HG03196 (cell line): ENCODE results near the gene RNASE12.
"Not testable (repeated sequence)": the region's sequence is repeated elsewhere in the genome, so short reads cannot be mapped to it uniquely, and the experiment has no call there.

Experiments used
- ATAC-seq: cut with Tn5 transposase; IDR thresholded peaks from one replicate; pipeline ENCODE4 v1.9.1; 2021; ENCODE audit not compliant: unreplicated experiment

The RNASE12 gene

DNA sequence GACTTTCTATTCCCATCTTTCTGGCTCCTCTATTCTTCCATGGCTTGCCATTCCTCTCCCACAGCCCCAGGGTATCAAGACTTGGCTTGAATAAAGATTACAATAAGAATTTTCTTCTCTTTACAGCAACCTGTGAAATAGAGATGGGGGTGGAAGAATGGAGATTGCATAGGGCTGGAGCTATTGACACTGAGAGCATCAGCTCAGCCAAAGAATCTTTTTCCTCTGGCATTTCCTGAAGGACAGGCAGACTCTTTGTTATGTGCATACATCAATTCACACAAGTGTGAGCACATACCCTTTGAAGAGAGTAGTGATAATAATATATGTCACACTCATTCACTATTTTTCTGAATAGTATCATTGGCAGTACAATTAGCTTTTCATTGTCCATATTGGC lies 8.0 kb downstream of the RNASE12 start:
- ATAC-seq = no peak

DNA sequence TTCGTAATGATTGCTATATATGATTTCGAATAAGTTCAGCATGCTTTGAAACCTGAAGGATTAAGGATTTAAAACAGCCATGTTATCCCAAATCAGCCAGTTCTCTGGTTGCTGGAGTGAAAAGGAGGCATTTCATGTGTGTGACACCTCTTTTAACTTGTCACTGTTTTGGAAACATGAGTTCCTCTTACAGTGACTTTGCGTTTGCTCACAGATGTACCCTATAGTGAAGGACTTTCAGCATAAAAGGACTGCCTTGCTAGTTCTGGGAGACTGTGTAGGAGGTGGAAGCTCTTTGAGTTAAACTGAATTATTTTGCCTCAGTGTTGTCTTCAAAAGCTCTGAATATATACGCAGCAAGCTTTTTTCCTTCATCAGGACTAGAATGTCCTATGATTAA lies 10.9 kb downstream of the RNASE12 start:
- no peak for ATAC-seq

DNA sequence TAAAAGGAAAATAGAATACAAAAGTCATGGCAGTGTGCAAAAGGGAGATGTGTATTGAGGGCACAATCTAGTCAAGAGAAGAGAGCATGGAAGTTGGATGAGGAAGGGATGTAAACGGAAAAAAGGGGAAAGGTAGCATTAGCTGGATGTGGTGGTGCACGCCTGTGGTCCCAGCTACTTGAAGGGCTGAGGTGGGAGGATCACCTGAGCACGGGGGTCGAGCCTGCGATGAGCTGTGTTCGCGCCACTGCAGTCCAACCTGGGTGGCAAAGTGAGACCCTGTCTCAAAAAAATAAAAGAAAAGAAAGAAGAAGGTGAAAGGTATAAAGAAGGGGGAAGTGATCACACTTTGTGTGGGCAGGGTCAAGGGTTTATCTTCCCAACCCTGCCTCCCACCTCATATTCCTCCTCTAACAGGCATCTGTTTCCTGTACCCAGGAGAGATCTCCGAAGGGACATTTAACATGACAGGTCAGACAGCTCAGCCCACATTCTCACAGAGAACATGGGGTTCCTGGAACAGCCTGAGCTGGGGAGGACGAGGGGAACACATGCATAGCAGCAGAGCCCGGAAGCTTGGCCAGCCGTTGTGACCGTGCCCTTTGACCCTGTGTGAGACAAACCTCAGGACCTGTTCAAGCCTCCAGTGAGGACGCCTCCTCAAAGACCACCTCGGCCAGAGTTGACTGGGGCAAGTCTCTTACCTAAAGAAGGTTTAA lies 12.2 kb downstream of the RNASE12 start:
- no peak for ATAC-seq

DNA sequence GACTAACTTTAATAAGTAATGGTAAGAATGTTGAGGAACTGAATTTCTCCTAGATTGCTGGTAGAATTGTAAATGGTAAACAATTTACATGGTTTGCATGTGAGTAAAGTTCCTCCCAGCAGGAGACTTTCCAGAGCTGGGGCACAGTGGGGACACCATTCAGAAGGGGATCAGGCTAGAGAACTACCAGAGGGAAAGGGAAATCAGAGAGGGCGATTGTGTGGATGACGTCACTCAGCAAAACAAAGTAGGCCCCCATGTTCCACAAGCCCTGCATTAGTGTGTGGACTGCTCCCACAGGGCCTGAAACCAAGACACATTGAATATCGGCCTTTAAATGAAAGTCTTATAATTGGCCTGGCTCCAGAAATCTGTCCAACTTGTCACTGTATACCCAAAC lies 12.9 kb downstream of the RNASE12 start:
- no peak for ATAC-seq

DNA sequence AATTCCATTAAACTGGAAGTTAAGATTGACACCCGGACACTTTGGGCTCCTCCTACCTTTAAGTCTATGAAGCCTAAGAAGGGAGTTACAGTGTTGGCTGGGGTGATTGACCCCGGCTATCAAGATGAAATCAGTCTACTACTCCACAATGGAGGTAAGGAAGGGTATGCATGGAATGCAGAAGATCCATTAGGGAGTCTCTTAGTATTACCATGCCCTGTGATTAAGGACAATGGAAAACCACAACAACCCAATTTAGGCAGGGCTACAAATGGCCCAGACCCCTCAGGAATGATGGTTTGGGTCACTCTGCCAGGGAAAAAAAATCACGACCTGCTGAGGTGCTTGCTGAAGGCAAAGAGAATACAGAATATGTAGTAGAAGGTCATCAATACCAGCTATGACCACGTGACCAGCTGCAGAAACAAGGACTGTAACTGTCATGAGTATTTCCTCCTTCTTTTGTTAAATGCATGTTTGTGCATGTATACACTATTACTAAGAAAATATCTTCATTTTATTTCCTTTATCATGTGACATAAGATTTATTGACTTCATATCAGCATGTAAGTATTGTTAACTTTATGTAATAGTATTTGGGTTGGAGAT lies 18.7 kb downstream of the RNASE12 start:
- ATAC-seq = not testable (repeated sequence)

DNA sequence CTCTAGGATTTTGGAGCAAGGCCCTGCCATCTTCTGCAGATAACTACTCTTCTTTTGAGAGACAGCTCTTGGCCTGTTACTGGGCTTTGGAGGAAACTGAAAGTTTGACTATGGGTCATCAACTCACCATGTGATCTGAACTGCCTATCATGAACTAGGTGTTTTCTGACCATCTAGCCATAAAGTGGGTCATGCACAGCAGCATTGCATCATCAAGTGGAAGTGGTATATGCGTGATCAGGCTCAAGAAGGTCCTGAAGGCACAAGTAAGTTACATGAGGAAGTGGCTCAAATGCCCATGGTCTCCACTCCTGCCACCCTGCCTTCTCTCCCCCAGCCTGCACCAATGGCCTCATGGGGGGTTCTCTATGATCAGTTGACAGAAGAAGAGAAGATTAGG lies 20.5 kb downstream of the RNASE12 start:
- ATAC-seq = not testable (repeated sequence)

DNA sequence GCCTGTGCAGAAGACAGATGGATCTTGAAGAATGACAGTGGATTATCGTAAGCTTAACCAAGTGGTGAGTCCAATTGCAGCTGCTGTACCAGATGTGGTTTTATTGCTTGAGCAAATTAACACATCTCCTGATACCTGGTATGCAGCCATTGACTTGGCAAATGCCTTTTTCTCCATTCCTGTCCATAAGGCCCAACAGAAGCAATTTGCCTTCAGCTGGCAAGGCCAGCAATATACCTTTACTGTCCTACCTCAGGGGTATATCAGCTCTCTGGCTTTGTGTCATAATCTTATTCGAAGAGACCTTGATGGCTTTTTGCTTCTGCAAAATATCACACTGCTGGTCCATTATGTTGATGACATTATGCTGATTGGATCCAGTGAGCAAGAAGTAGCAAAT lies 21.3 kb downstream of the RNASE12 start:
- not testable (repeated sequence) for ATAC-seq

DNA sequence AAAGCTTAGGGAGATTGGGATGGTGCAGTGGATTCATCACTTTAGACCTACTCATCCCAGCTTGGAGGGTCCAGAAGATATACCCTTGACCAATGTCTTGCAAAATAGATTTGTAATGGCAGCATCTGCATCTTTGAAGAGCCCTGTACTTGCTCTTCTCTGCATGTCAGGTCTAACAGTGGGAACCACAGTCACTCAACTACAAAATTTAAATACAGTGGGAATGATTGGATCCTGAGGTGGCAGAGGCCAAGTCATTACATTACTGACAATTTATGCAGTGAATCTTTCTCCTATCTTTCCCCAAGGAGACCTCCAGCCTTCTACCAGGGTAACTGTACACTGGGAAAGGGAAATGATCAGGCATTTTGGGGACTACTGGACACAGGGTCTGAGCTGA lies 22.1 kb downstream of the RNASE12 start:
- ATAC-seq = no peak

DNA sequence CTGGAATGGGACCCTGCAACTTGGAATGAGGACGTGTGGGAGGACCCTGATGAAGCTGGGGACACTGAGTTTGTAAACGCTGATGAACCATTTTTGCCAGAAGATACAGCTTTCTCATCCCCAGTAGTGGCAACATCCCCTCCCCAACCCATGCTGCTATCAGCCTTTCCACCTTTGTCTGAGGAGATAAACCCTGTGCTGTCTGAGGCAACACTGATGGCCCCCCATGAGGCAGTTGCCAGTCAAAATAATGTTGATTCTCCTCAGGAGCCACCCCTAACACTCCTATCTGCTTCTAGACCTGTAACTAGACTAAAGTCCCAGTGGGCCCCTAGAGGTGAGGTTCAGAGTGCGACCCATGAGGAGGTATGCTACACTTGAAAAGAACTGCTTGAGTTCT lies 22.8 kb downstream of the RNASE12 start:
- no peak for ATAC-seq

DNA sequence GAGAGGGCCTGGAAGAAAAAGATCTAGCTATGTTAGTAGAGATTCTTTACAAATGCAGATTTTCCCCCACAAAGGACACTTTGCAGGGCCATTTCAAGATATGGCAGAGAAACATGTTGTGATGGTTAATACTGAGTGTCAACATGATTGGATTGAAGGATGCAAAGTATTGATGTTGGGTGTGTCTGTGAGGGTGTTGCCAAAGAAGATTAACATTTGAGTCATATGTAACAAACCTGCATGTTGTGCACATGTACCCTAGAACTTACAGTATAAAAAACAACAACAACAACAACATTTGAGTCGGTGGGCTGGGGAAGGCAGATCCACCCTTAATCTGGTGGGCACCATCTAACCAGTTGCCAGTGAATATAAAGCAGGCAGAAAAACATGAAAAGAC lies 24.0 kb downstream of the RNASE12 start:
- not testable (repeated sequence) for ATAC-seq

DNA sequence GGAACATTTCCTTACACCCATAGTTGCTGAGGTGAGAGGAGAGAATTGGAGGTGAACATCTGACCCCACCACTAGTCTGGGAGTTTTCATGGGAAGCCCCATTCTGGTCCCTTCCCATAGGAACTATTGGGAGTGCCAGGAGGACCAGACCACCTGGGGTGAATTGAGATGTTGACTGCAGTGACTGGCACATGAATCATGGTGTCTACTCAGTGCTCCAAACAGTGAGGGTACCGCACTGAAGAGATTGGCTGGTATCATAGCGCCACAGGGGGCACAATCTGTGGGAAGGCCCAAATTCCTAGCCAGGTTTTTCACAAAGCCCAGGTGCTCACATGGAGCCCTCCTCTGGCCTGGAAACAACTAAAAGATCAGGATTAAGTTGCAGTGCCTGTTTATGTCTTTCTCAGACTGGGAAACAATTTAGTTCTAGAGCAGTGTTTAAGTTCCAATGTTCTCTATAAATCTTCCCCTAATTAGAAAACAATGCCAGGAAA lies 26.6 kb downstream of the RNASE12 start:
- ATAC-seq = no peak

DNA sequence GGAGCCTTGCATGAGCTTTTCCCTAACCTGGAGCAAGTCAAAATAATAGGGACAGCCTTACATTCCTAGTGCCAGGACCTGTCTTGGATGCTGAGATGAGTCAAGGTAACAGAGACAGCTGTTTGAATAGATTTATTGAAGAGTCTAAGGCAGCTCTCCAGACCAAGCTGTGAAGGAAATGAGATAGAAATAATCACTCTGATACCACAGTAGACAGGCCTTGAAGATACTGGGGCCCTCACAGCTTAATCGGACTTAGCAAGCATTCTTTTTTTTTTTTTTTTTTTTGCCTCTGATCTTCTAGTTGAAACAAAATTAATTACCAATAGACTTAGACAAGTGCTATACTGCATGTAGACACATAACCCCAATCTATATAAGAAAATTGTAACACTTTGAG lies 27.2 kb downstream of the RNASE12 start:
- no peak for ATAC-seq

DNA sequence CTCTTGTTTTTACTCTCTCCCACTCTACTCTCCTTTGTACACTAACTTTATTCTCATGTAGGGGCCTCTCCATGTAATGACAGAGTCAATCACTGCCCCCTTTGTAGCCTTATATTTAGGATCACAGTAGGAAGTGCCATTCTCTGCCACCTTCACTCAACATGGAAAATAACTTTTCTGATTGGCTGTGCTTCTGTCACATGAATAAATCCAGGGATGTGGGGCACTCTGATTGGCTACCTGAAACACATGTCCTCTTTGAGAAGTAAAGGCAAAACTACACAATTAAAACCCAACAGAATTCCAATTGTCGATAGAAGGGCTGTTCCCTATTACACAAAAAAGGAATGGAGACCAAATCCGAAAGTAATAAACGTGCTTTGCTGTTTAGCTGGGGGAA lies 30.2 kb downstream of the RNASE12 start, which contains the start of gene RNASE9:
Gene RNASE9 (minus strand): TSS at position 87 of the 400 bp plus-strand sequence.
- no peak for ATAC-seq

DNA sequence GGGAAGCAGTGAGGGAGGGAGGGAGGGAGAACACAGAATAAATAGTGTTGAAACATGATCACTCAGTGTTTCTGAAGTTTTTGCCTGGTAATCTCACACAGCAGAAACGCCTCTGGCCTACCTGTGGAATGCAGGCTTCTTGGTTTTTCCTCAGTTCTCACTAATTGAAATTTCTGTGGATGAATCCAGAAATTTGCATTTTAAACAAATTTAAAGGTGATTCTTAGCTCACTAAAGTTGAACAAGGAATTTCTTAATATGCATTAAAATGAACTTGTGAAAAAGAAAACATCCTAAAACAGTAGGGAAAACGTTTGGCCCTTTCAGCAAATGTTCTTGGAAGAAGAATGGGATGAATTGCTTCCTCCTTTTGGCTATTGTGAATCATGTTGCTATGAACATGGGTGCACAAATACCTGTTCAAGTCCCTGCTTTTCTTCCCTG lies 31.7 kb downstream of the RNASE12 start:
- ATAC-seq = no peak

DNA sequence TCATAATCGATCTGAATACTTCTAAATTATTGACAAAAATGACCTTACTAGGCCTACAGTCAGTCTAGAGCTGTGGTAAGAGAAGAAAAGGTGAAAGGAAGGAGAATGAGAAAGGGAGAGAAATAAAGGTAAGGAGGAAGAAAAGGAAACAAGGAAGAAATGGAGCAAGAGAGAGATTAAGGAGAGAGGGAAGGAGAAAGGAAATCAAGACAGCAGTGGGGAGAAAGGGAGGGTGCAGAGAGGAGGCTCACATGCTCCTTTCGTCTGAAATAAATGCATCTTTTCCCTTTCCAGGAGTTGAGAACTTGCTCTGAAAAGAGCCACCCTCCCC lies 34.0 kb downstream of the RNASE12 start:
- no peak for ATAC-seq

DNA sequence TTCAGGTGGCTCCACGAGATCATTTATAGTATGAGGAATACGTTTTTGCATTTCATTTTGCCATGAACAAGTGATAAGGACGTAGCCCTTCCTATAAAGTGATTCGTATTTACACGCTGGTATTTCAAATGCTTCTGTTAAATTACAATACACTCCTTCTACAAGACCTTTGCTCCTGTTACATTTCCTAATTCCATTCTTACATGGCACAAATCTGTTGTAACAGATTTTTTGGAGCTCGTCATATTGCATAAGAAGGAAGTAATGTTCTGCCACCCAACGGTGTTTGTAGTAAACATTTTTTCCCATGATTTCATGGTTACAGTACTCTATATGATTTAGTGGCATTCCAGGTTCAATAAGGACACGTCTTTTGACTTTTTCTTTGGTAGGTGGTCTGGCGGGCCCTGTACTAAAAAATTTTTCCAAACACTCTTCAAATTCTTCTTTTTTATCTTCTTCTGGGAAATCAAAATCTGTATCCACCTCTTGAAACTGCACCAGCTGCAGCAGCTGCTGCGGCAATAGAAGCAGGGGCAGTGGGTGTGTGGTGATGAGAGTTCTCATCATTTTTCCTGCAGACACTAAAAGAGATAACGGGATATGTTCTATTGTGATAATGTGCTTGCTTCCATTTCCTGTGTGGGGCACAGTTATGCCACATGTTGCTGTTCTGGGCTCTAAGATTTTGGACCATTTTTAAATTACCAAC lies 34.5 kb downstream of the RNASE12 start:
- no peak for ATAC-seq

DNA sequence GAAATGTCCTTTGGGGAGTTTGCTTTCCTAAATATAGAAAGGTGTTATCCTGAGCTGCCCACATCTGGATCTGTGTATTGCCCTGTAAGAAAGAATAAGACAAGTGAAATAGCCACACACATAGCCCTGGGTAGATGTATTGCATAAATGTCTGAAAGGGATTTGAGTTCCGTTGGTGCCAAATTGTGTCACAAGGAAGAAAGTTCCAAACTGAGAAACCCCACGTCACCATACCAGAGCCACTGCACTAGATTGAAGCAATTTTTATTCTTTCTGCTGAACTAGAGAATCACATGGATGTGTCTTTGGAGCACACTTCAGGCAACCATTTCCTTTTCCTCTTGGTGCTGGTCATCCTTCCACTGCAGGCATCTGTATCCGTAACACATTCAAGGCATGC lies 35.3 kb downstream of the RNASE12 start:
- ATAC-seq = no peak

DNA sequence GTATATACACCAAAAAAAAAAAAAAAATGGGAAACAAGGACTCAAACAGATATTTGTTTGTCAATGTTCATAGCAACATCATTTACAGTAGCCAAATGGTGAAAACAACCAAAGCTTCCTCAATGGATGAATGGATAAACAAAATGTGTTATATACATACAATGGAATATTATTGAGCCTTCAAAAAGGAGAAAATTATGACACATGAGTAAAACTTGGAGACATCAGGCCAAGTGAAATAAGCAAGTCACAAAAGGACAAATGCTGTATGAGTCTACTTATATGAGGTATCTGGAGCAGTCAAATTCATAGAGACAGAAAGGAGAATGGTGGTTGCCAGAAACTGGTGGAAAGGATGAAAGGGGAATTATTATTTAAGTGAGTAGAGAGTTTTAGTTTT lies 38.2 kb downstream of the RNASE12 start:
- ATAC-seq = no peak

DNA sequence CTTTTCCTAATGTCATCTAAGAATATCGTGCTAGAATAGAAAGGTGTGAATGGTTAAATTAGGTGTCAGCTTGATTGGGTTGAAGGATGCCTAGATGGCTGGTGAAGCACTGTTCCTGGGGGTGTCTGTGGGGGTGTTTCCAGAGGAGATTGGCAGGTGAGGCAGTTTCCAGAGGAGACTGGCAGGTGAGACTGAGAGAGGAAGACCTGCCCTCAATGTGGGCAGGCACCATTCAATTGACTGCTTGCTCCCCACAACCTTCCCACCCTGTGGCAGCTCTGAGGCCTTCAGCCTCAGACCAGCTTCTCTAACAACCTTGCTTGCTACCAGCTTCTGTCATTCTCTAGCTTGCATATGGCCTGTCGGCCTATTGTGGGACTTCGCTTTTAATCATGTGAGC lies 39.6 kb downstream of the RNASE12 start:
- ATAC-seq = no peak

DNA sequence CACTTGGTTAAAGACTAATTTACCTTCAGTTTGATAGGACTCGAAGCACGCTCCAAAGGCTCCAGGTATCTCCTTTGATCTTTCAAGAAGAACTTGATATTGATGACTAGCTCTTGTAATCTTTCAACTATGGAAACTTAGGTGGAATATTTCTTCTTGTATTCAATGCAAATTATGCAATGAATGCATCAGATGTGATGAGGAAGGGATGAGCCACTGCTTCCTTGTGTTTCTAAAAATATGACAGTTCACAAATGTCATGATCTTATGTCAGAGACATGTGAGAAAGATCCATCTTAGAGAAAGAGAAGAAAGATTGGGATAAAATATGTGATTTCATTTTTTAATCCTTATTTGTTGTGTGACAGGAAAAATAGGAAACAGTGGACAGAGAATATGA lies 40.2 kb downstream of the RNASE12 start:
- ATAC-seq = no peak

DNA sequence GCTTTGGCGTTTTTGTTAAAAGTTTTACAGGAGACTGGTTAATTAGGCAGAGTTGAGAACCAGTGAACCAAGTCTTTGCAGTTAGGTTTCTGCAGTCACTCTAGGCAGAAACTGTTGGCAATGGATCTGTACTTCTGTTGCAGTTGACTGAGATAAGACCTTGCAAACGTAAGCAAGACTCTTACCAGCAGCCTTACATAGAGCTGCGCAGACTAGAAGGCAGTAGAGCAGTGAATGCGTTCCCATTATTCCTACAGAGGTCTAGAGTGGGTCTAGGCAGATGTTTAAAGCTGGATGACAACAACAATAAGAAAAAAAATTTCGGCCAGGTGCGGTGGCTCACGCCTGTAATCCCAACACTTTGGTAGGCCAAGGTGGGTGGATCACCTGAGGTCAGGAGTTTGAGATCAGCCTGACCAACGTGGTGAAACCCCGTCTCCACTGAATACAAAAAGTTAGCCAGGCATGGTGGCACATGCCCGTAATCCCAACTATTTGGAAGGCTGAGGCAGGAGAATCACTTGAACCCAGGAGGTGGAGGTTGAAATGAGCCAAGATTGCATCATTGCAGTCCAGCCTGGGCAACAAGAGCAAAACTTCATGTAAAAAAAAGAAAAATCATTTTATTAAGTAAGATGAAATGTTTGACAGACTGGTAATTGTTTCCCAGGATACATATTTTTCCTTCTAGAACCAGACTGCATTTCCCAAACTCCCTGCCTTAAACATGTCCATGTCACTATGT lies 42.6 kb downstream of the RNASE12 start:
- ATAC-seq = no peak
